ENCODE results near the gene TBC1D17. TPM values are rescaled to one million over a fixed set of nuclear protein-coding genes. Genes with fewer than 3 reads are reported as not detected.

The TBC1D17 gene
- total and polyA plus RNA-seq, 2 of the 13 experiments (the other 11 are each of a cell fraction or from before 2014, with no cell fraction given), result 9.7 to 16.9 TPM

- TF ChIP-seq, protein P1, sequence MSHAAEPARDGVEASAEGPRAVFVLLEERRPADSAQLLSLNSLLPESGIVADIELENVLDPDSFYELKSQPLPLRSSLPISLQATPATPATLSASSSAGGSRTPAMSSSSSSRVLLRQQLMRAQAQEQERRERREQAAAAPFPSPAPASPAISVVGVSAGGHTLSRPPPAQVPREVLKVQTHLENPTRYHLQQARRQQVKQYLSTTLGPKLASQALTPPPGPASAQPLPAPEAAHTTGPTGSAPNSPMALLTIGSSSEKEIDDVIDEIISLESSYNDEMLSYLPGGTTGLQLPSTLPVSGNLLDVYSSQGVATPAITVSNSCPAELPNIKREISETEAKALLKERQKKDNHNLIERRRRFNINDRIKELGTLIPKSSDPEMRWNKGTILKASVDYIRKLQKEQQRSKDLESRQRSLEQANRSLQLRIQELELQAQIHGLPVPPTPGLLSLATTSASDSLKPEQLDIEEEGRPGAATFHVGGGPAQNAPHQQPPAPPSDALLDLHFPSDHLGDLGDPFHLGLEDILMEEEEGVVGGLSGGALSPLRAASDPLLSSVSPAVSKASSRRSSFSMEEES (CRISPR knock-in tag; IDR thresholded peaks at IDR 0.05), result no peak
- TF ChIP-seq, protein P2, sequence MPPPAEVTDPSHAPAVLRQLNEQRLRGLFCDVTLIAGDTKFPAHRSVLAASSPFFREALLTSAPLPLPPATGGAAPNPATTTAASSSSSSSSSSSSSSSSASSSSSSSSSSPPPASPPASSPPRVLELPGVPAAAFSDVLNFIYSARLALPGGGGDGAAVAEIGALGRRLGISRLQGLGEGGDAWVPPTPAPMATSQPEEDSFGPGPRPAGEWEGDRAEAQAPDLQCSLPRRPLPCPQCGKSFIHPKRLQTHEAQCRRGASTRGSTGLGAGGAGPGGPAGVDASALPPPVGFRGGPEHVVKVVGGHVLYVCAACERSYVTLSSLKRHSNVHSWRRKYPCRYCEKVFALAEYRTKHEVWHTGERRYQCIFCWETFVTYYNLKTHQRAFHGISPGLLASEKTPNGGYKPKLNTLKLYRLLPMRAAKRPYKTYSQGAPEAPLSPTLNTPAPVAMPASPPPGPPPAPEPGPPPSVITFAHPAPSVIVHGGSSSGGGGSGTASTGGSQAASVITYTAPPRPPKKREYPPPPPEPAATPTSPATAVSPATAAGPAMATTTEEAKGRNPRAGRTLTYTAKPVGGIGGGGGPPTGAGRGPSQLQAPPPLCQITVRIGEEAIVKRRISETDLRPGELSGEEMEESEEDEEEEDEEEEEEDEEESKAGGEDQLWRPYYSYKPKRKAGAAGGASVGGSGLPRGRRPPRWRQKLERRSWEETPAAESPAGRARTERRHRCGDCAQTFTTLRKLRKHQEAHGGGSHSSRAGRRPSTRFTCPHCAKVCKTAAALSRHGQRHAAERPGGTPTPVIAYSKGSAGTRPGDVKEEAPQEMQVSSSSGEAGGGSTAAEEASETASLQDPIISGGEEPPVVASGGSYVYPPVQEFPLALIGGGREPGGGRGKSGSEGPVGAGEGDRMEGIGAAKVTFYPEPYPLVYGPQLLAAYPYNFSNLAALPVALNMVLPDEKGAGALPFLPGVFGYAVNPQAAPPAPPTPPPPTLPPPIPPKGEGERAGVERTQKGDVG (CRISPR knock-in tag; IDR thresholded peaks at IDR 0.05; ENCODE audit: borderline replicate concordance), result no peak
- TF ChIP-seq TERF1 (CRISPR knock-in tag; IDR thresholded peaks at IDR 0.05), result no peak
Measured at GRCh38 chr19:49857061-49857837, 20.3 kb upstream of the TBC1D17 start (continued).

GRCh38 chr19:49857838-49858087, 19.7 kb upstream of the TBC1D17 start:
- FAIRE-seq, result no peak
- no CpG with 5 or more reads among the region's 5 CpGs for WGBS (ENCODE audit: low lambda C conversion rate)

More at GRCh38 chr19:49857838-49858087, 19.7 kb upstream of the TBC1D17 start:
- no peak overlapping the region for H3K9ac ChIP-seq (ENCODE audit: insufficient read depth, low read depth, low read length)
- no peak overlapping the region for H3K27ac ChIP-seq (ENCODE audit: extremely low read length, insufficient read depth, low read length)
- no peaks in the 10 kb centered on the region for H3K9me3 ChIP-seq (ENCODE audit: low read length)
- no peak overlapping the region for H2AFZ ChIP-seq (ENCODE audit: low read length)
- H3K79me2 ChIP-seq (ENCODE audit: insufficient read depth, low read length), result peaks cover 14% of the 10 kb centered on the region
- H3K4me2 ChIP-seq (ENCODE audit: low read depth, low read length), result no peak overlapping the region
- DNase-seq (ENCODE audit: low spot score) (no peak), ATAC-seq (no peak)
- H4K20me1 ChIP-seq (ENCODE audit: insufficient read depth, low read length), result peaks cover 13% of the 10 kb centered on the region
- intact Hi-C loops (cut with micrococcal nuclease; ENCODE audit: unreplicated experiment), result no loop called here
- in situ Hi-C loops (cut with HindIII; ENCODE audit: extremely low pct_ligation_motif_present, low pct_unique_long_range_greater_than_20kb), result no loop called here
- peaks cover 37 to 67% of the 10 kb centered on the region in 2 experiments; a peak in 4 of 5 replicates for H3K36me3 ChIP-seq (replicated peaks in 1 of 2; ENCODE audit: control insufficient read depth in 1 of 2, insufficient read depth in 2 of 2, low read length in 2 of 2)
- ChIA-PET POLR2A (interaction anchor here (1.1 to 1.2 kb wide), 2 partner anchors 19 to 48 kb away, joined by 4 to 5 read pairs; partner anchors contain the start of gene AKT1S1), CTCF (ENCODE audit: low intra/inter-chr PET ratio, low total read pairs) (no interaction called here)
- TF ChIP-seq, protein P3, sequence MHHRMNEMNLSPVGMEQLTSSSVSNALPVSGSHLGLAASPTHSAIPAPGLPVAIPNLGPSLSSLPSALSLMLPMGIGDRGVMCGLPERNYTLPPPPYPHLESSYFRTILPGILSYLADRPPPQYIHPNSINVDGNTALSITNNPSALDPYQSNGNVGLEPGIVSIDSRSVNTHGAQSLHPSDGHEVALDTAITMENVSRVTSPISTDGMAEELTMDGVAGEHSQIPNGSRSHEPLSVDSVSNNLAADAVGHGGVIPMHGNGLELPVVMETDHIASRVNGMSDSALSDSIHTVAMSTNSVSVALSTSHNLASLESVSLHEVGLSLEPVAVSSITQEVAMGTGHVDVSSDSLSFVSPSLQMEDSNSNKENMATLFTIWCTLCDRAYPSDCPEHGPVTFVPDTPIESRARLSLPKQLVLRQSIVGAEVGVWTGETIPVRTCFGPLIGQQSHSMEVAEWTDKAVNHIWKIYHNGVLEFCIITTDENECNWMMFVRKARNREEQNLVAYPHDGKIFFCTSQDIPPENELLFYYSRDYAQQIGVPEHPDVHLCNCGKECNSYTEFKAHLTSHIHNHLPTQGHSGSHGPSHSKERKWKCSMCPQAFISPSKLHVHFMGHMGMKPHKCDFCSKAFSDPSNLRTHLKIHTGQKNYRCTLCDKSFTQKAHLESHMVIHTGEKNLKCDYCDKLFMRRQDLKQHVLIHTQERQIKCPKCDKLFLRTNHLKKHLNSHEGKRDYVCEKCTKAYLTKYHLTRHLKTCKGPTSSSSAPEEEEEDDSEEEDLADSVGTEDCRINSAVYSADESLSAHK (CRISPR knock-in tag; IDR thresholded peaks at IDR 0.05; ENCODE audit: borderline replicate concordance), result no peak
- no peak for TF ChIP-seq ZNF672 (CRISPR knock-in tag; IDR thresholded peaks at IDR 0.05)
- TF ChIP-seq ZBTB3 (CRISPR knock-in tag; IDR thresholded peaks at IDR 0.05; ENCODE audit: borderline replicate concordance, low read depth), result no peak
- no peak for TF ChIP-seq NONO (IDR thresholded peaks at IDR 0.05)
- peak; percentile 6; the same call in 1 of the 2 replicates for TF ChIP-seq NONO (CRISPR knock-in tag; conservative IDR thresholded peaks at IDR 0.05)
- no peak overlapping the region for H3K4me3 ChIP-seq (replicated peaks in 1 of 3; ENCODE audit: insufficient read depth in 1 of 3, low read depth in 2 of 3, low read length in 3 of 3)
- no peaks in the 10 kb centered on the region for H3K27me3 ChIP-seq (ENCODE audit: control insufficient read depth in 1 of 2, insufficient read depth in 2 of 2, low read length in 2 of 2)
- BruUV-seq (replicated peaks), result no TSS peak
- H3K4me1 ChIP-seq (ENCODE audit: insufficient read depth, low read length), result peaks cover 12% of the 10 kb centered on the region
